ENCODE measurements around the gene SLC37A4.
"Not testable (repeated sequence)": the region's sequence is repeated elsewhere in the genome, so short reads cannot be mapped to it uniquely, and the experiment has no call there.

GRCh38 chr11:118991486-118992038 is 39.1 kb downstream of the SLC37A4 start:
- TF ChIP-seq CTCF (conservative IDR thresholded peaks at IDR 0.05; ENCODE audit: low read depth, low read length); EZH2 (IDR thresholded peaks at IDR 0.05; ENCODE audit: borderline replicate concordance, low read depth, low read length, poor library complexity, severe bottlenecking): not testable (repeated sequence)
